Measurements from ENCODE around the gene USP3.

The USP3 gene

DNA sequence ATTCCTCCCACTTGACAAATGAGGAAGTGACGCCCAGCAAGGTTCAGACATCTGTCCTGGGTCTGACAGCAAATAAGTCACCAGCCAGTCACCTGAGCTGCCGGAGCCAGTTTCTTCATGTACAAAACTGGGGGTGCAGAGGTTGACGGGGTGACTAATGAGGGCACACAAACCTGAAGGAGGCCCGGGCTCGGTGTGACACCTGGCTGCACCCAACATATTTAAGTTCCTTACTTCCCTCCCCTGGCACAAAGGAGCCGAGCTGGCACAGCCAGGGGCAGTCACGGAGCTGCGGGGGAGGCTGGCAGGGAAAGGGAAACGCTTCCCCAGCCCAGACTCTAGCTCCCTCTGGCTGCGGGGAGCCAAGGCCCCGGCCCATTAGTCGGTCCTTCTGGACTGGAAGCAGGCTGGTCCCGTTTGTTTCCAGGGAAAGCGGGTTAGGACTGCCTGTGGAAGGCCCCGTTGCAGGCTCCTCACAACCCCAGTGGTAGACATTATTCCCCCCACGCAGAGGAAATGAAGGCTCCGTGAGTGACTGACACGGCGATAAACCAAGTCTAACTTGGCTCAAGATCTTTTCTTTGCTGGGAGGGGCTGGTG, 95.1 kb downstream of the USP3 start:
- no peaks in the 10 kb centered on the region; the same call in 1 of the 2 replicates for H3K4me1 ChIP-seq
- peak; percentile 48 for DNase-seq
- TF ChIP-seq, protein P1, sequence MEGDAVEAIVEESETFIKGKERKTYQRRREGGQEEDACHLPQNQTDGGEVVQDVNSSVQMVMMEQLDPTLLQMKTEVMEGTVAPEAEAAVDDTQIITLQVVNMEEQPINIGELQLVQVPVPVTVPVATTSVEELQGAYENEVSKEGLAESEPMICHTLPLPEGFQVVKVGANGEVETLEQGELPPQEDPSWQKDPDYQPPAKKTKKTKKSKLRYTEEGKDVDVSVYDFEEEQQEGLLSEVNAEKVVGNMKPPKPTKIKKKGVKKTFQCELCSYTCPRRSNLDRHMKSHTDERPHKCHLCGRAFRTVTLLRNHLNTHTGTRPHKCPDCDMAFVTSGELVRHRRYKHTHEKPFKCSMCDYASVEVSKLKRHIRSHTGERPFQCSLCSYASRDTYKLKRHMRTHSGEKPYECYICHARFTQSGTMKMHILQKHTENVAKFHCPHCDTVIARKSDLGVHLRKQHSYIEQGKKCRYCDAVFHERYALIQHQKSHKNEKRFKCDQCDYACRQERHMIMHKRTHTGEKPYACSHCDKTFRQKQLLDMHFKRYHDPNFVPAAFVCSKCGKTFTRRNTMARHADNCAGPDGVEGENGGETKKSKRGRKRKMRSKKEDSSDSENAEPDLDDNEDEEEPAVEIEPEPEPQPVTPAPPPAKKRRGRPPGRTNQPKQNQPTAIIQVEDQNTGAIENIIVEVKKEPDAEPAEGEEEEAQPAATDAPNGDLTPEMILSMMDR (IDR thresholded peaks at IDR 0.05; ENCODE audit: low read depth, low read length): peak; percentile 53
- no peaks in the 10 kb centered on the region for H3K27me3 ChIP-seq
- H3K36me3 ChIP-seq: no peaks in the 10 kb centered on the region
- peak overlapping the region; percentile 63 for H3K4me3 ChIP-seq (ENCODE audit: low read depth, low read length)
- H3K9me3 ChIP-seq: no peaks in the 10 kb centered on the region

GRCh38 chr15:63600001-63600615, 95.7 kb downstream of the USP3 start:
- TF ChIP-seq, protein P1 (IDR thresholded peaks at IDR 0.05; ENCODE audit: low read depth, low read length): no peak
- no peaks in the 10 kb centered on the region for H3K36me3 ChIP-seq
- no peaks in the 10 kb centered on the region; the same call in 1 of the 2 replicates for H3K4me1 ChIP-seq
- H3K27me3 ChIP-seq: no peaks in the 10 kb centered on the region
- H3K9me3 ChIP-seq: no peaks in the 10 kb centered on the region
- H3K4me3 ChIP-seq (ENCODE audit: low read depth, low read length): peak overlapping the region; percentile 63
- no peak for DNase-seq

DNA sequence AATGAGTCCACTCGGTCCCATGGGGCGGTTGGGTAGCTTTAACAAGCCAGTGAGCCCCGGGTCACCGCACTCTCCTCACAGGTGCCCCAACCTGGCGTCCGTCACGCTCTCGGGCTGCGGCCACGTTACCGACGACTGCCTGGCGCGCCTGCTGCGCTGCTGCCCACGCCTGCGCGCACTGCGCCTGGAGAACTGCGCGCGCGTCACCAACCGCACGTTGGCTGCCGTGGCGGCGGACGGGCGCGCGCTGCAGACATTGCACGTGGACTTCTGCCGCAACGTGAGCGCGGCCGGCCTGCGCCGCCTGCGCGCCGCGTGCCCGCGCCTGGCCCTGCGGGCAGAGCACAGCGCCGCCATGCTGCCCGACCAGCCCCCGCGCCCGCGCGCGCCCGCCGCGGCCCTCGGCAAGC, 96.2 kb downstream of the USP3 start:
- no peaks in the 10 kb centered on the region; the same call in 1 of the 2 replicates for H3K4me1 ChIP-seq

DNA sequence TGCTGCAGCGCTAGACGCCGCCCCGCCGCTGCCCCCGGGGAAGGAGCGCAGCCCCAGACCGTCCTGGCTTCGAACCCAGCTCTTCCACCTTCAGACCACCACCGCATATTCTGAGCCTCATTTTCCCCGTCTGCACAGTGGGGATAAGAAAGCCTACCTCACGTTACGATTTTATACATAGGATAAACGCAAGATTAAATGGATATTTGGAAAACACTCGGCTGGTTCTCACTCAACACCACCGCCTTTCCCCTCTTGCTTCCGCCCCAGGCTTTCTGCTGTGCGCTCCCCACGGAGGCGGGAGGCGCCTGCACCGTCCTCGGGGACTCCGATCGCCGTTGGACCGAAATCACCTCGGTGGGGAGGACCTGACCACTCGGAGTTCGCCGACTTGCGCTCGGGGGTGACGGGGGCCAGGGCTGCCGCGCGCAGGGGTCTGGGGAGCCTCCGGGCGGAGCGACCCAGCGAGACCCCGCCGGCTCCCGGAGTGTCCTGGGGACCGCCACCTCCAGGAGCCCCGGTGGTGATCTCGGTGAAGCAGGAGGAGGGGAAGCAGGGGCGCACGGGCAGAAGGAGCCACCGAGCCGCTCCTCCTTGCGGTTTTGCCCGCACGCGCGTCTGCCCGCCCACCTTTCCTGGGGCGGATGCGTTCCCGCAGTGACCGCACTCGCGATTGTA, 96.8 kb downstream of the USP3 start:
- Histone ChIP-seq H3K36me3 (no peaks in the 10 kb centered on the region), H3K4me1 (no peaks in the 10 kb centered on the region; the same call in 1 of the 2 replicates), H3K27me3 (no peaks in the 10 kb centered on the region), H3K4me3 (ENCODE audit: low read depth, low read length) (peak overlapping the region; percentile 95), H3K9me3 (no peaks in the 10 kb centered on the region)
- peak; percentile 44 for DNase-seq
- TF ChIP-seq, protein P1 (IDR thresholded peaks at IDR 0.05; ENCODE audit: low read depth, low read length): no peak

More for the DNA sequence above, 96.2 kb downstream of the USP3 start:
- DNase-seq: peak; percentile 94
- Histone ChIP-seq H3K9me3 (no peaks in the 10 kb centered on the region), H3K36me3 (no peaks in the 10 kb centered on the region), H3K4me3 (ENCODE audit: low read depth, low read length) (peak overlapping the region; percentile 95), H3K27me3 (no peaks in the 10 kb centered on the region)
- TF ChIP-seq, protein P1 (IDR thresholded peaks at IDR 0.05; ENCODE audit: low read depth, low read length): no peak

GRCh38 chr15:63601704-63602185, 97.4 kb downstream of the USP3 start:
- DNase-seq: no peak
- H3K27me3 ChIP-seq: no peaks in the 10 kb centered on the region
- H3K9me3 ChIP-seq: no peaks in the 10 kb centered on the region
- TF ChIP-seq, protein P1 (IDR thresholded peaks at IDR 0.05; ENCODE audit: low read depth, low read length): no peak
- no peaks in the 10 kb centered on the region; the same call in 1 of the 2 replicates for H3K4me1 ChIP-seq
- H3K36me3 ChIP-seq: no peaks in the 10 kb centered on the region
- H3K4me3 ChIP-seq (ENCODE audit: low read depth, low read length): peak overlapping the region; percentile 95

Measured in BE2C (cell line).